ENCODE measurements around the gene IGF2BP1. TPM values are rescaled to one million over a fixed set of nuclear protein-coding genes. Genes with fewer than 3 reads are reported as not detected.

Gene IGF2BP1
- total RNA-seq, 2 experiments from 2014 or later = not detected

GRCh38 chr17:49018748-49019147 lies 21.6 kb downstream of the IGF2BP1 start:
- no peak overlapping the region for H3K4me3 ChIP-seq (ENCODE audit: low read length)
- DNase-seq (no peak), ATAC-seq (ENCODE audit: poor library complexity) (no peak)
- no peaks in the 10 kb centered on the region for H3K9me3 Mint-ChIP-seq
- H3K4me3 Mint-ChIP-seq = no peak overlapping the region
- POLR2A ChIA-PET = no interaction called here
- no peaks in the 10 kb centered on the region for H3K4me1 ChIP-seq (ENCODE audit: insufficient read depth, low read length)
- peaks cover 0 to 5% of the 10 kb centered on the region in 2 experiments for H3K9me3 ChIP-seq (ENCODE audit: control insufficient read depth in 1 of 2, insufficient read depth in 1 of 2, low read length in 2 of 2)
- no peaks in the 10 kb centered on the region for H3K4me1 Mint-ChIP-seq (ENCODE audit: low read depth)
- intact Hi-C loops (cut with DNase I, micrococcal nuclease) = no loop called here
- CTCF ChIA-PET = interaction anchor here (1.0 kb wide), 1 partner anchor 53 kb away, joined by 4 read pairs; no protein-coding TSS in a partner anchor
- peaks cover 19 to 27% of the 10 kb centered on the region in 2 experiments for H3K27me3 ChIP-seq (ENCODE audit: control insufficient read depth in 1 of 2, insufficient read depth in 2 of 2, low read length in 2 of 2)
- no peak for TF ChIP-seq CTCF (IDR thresholded peaks at IDR 0.05)
- no peak overlapping the region for H3K27ac ChIP-seq (ENCODE audit: low read depth in 1 of 2, low read length in 2 of 2)
- H3K27me3 Mint-ChIP-seq = peaks cover 61% of the 10 kb centered on the region
- no peaks in the 10 kb centered on the region for H3K36me3 Mint-ChIP-seq (ENCODE audit: low read depth)
- H3K27ac Mint-ChIP-seq = no peak overlapping the region
- no peaks in the 10 kb centered on the region for H3K36me3 ChIP-seq (ENCODE audit: insufficient read depth, low read length)

GRCh38 chr17:49020609-49021008 lies 23.4 kb downstream of the IGF2BP1 start:
- Histone ChIP-seq H3K4me3 (ENCODE audit: low read length) (no peak overlapping the region), H3K9me3 (ENCODE audit: control insufficient read depth in 1 of 2, insufficient read depth in 1 of 2, low read length in 2 of 2) (no peaks in the 10 kb centered on the region), H3K36me3 (ENCODE audit: insufficient read depth, low read length) (no peaks in the 10 kb centered on the region), H3K27me3 (ENCODE audit: control insufficient read depth in 1 of 2, insufficient read depth in 2 of 2, low read length in 2 of 2) (peaks cover 12 to 15% of the 10 kb centered on the region in 2 experiments), H3K4me1 (ENCODE audit: insufficient read depth, low read length) (no peaks in the 10 kb centered on the region), H3K27ac (ENCODE audit: low read depth in 1 of 2, low read length in 2 of 2) (no peak overlapping the region)
- Mint-ChIP-seq H3K4me3 (no peak overlapping the region), H3K4me1 (ENCODE audit: low read depth) (no peaks in the 10 kb centered on the region), H3K27me3 (peaks cover 45% of the 10 kb centered on the region), H3K36me3 (ENCODE audit: low read depth) (no peaks in the 10 kb centered on the region), H3K27ac (no peak overlapping the region), H3K9me3 (no peaks in the 10 kb centered on the region)
- ATAC-seq (ENCODE audit: poor library complexity) (no peak), DNase-seq (no peak)
- intact Hi-C loops (cut with DNase I, micrococcal nuclease) = no loop called here
- CTCF ChIA-PET = no interaction called here
- POLR2A ChIA-PET = interaction anchor here (0.7 kb wide), 1 partner anchor 514 kb away, joined by 3 read pairs; no protein-coding TSS in a partner anchor
- no peak for TF ChIP-seq CTCF (IDR thresholded peaks at IDR 0.05)

- no peak overlapping the region for H3K27ac Mint-ChIP-seq
- POLR2A ChIA-PET = interaction anchor here (0.7 kb wide), 1 partner anchor 515 kb away, joined by 3 read pairs; no protein-coding TSS in a partner anchor
- no peaks in the 10 kb centered on the region for H3K9me3 Mint-ChIP-seq
- peaks cover 39% of the 10 kb centered on the region for H3K27me3 Mint-ChIP-seq
- CTCF ChIA-PET = no interaction called here
- no peaks in the 10 kb centered on the region for H3K9me3 ChIP-seq (ENCODE audit: control insufficient read depth in 1 of 2, insufficient read depth in 1 of 2, low read length in 2 of 2)
- no peak overlapping the region for H3K4me3 Mint-ChIP-seq
- H3K4me1 ChIP-seq (ENCODE audit: insufficient read depth, low read length) = no peaks in the 10 kb centered on the region
- no peak overlapping the region for H3K4me3 ChIP-seq (ENCODE audit: low read length)
- ATAC-seq (ENCODE audit: poor library complexity) (no peak), DNase-seq (no peak)
- no peaks in the 10 kb centered on the region for H3K36me3 Mint-ChIP-seq (ENCODE audit: low read depth)
- no peak overlapping the region for H3K27ac ChIP-seq (ENCODE audit: low read depth in 1 of 2, low read length in 2 of 2)
- intact Hi-C loops (cut with DNase I, micrococcal nuclease) = no loop called here
- TF ChIP-seq CTCF (IDR thresholded peaks at IDR 0.05) = no peak
- no peaks in the 10 kb centered on the region for H3K4me1 Mint-ChIP-seq (ENCODE audit: low read depth)
- H3K27me3 ChIP-seq (ENCODE audit: control insufficient read depth in 1 of 2, insufficient read depth in 2 of 2, low read length in 2 of 2) = peaks cover 9% of the 10 kb centered on the region in 2 experiments
- H3K36me3 ChIP-seq (ENCODE audit: insufficient read depth, low read length) = no peaks in the 10 kb centered on the region
Observed at GRCh38 chr17:49021095-49021767, 24.0 kb downstream of the IGF2BP1 start.
